Erythroblast (primary cell): ENCODE data around the gene NRL.

Experiments
- GATA1 ChIP-seq: IDR thresholded peaks from 2 replicates; pipeline ENCODE4 v1.6.1; 2011; ENCODE audit warnings: low read depth, mild to moderate bottlenecking, control low read depth, low read length, moderate library complexity
- POLR2A ChIP-seq: IDR thresholded peaks from 2 replicates; pipeline ENCODE4 v1.6.1; 2011; ENCODE audit warnings: mild to moderate bottlenecking, low read length

GRCh38 chr14:24076302-24076601 lies 38.5 kb downstream of the NRL start:
- TF ChIP-seq POLR2A (no peak), GATA1 (no peak)
